ENCODE data around the gene SF3B2. TPM values are rescaled to one million over a fixed set of nuclear protein-coding genes. Genes with fewer than 3 reads are reported as not detected.

Gene SF3B2
- polyA plus RNA-seq, 3 donors = 32.1 to 107 (median 52.6) TPM

DNA sequence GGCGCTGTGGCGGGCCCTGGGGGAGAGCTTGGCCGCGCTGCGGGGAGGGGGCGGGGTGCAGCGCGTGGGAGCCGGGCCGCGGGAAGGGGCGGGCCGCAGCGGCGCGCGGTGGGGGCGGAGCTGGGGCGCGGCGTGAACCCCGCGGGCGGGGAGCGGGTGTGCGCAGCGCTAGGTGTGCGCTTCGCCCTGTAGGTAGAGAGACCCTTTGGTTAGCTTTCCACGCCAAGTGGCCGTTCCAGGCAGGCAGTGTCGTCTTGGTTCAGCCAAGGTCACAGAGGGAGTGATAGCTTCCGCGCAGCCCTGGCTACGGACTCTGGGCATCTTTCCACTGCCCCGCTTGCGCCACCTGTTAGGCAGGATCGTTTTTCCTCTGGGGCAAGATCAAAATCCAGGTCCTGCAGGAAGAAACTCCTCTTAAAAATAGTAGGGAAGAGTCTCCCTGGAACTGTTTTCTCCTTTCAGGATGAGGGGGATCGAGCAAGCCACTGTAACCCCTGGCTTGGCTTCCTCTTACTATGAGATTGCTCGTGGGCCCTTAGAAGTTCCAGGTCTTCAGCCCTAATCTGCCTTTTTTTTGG is 49.4 kb upstream of the SF3B2 start:
- peak overlapping the region; percentile 97 to 98 for H3K4me3 Mint-ChIP-seq
- H3K4me1 ChIP-seq (ENCODE audit: control insufficient read depth in 1 of 2, insufficient read depth in 2 of 2, low read length in 2 of 2) = peaks cover 16 to 27% of the 10 kb centered on the region in 2 donors
- no peak for DNase-seq
- peak overlapping the region; percentile 62 to 97 (median 95) for H3K4me3 ChIP-seq (replicated peaks in 1 of 3; ENCODE audit: low read depth in 2 of 3, low read length in 3 of 3)
- peaks cover 28% of the 10 kb centered on the region for H4K20me1 ChIP-seq (ENCODE audit: insufficient read depth, low read length)
- under 1% methylated on average over 37 of the region's 40 CpGs for WGBS (ENCODE audit: insufficient coverage)
- H3K4me1 Mint-ChIP-seq = peaks cover 18% of the 10 kb centered on the region
- intact Hi-C loops (cut with micrococcal nuclease) = loop anchor here (2.0 to 5.0 kb wide), 3 partner anchors 20 to 40 kb away; partner anchors contain the start of gene SART1 (in 1 of the 2)
- peak overlapping the region; percentile 89 for H3K4me2 ChIP-seq (replicated peaks; ENCODE audit: extremely low read depth, low read length, poor library complexity, severe bottlenecking)
- no peaks in the 10 kb centered on the region for H3K27me3 ChIP-seq (ENCODE audit: control insufficient read depth in 2 of 2, insufficient read depth in 2 of 2, low read length in 2 of 2)
- H3K27ac ChIP-seq (ENCODE audit: low read depth in 1 of 2, low read length in 2 of 2) = peak overlapping the region; percentile 92 to 95
- H3K9ac ChIP-seq (ENCODE audit: insufficient read depth, low read length, poor library complexity, severe bottlenecking) = peak overlapping the region; percentile 86
- H2AFZ ChIP-seq (ENCODE audit: insufficient read depth, low read depth, low read length, poor library complexity, severe bottlenecking) = peak overlapping the region; percentile 93
- TF ChIP-seq, protein P1, sequence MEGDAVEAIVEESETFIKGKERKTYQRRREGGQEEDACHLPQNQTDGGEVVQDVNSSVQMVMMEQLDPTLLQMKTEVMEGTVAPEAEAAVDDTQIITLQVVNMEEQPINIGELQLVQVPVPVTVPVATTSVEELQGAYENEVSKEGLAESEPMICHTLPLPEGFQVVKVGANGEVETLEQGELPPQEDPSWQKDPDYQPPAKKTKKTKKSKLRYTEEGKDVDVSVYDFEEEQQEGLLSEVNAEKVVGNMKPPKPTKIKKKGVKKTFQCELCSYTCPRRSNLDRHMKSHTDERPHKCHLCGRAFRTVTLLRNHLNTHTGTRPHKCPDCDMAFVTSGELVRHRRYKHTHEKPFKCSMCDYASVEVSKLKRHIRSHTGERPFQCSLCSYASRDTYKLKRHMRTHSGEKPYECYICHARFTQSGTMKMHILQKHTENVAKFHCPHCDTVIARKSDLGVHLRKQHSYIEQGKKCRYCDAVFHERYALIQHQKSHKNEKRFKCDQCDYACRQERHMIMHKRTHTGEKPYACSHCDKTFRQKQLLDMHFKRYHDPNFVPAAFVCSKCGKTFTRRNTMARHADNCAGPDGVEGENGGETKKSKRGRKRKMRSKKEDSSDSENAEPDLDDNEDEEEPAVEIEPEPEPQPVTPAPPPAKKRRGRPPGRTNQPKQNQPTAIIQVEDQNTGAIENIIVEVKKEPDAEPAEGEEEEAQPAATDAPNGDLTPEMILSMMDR (IDR thresholded peaks at IDR 0.05) = no peak
- peaks cover 34 to 53% of the 10 kb centered on the region in 2 donors for H3K36me3 ChIP-seq (replicated peaks in 1 of 2; ENCODE audit: control insufficient read depth in 1 of 2, insufficient read depth in 2 of 2, low read length in 2 of 2)
- H3K27me3 Mint-ChIP-seq (ENCODE audit: low read depth in 3 of 3) = no peaks in the 10 kb centered on the region
- no peaks in the 10 kb centered on the region for H3K9me3 Mint-ChIP-seq
- H3K27ac Mint-ChIP-seq = peak overlapping the region; percentile 98 to 100 (median 100)
- no peaks in the 10 kb centered on the region for H3K9me3 ChIP-seq (replicated peaks in 1 of 2; ENCODE audit: control insufficient read depth in 1 of 2, insufficient read depth in 1 of 2, low read length in 2 of 2)
- peaks cover 45% of the 10 kb centered on the region for H3K79me2 ChIP-seq (ENCODE audit: insufficient read depth, low read length)
- H3K36me3 Mint-ChIP-seq = peaks cover 36 to 57% of the 10 kb centered on the region in 2 donors

- Histone ChIP-seq H3K4me1 (ENCODE audit: control insufficient read depth in 1 of 2, insufficient read depth in 2 of 2, low read length in 2 of 2) (peaks cover 16 to 27% of the 10 kb centered on the region in 2 donors), H3K36me3 (replicated peaks in 1 of 2; ENCODE audit: control insufficient read depth in 1 of 2, insufficient read depth in 2 of 2, low read length in 2 of 2) (peaks cover 30 to 48% of the 10 kb centered on the region in 2 donors), H3K79me2 (ENCODE audit: insufficient read depth, low read length) (peaks cover 45% of the 10 kb centered on the region), H4K20me1 (ENCODE audit: insufficient read depth, low read length) (peaks cover 25% of the 10 kb centered on the region), H3K9ac (ENCODE audit: insufficient read depth, low read length, poor library complexity, severe bottlenecking) (peak overlapping the region; percentile 86), H3K27me3 (ENCODE audit: control insufficient read depth in 2 of 2, insufficient read depth in 2 of 2, low read length in 2 of 2) (no peaks in the 10 kb centered on the region), H3K4me3 (replicated peaks in 1 of 3; ENCODE audit: low read depth in 2 of 3, low read length in 3 of 3) (peak overlapping the region in 2 of 3 experiments; percentile 95 to 97), H3K4me2 (replicated peaks; ENCODE audit: extremely low read depth, low read length, poor library complexity, severe bottlenecking) (peak overlapping the region; percentile 89), H3K27ac (ENCODE audit: low read depth in 1 of 2, low read length in 2 of 2) (peak overlapping the region in 1 of 2 donors; percentile 92), H3K9me3 (replicated peaks in 1 of 2; ENCODE audit: control insufficient read depth in 1 of 2, insufficient read depth in 1 of 2, low read length in 2 of 2) (no peaks in the 10 kb centered on the region), H2AFZ (ENCODE audit: insufficient read depth, low read depth, low read length, poor library complexity, severe bottlenecking) (peak overlapping the region; percentile 93)
- Mint-ChIP-seq H3K27ac (peak overlapping the region in 6 of 7 donors; percentile 66 to 98 (median 87)), H3K27me3 (ENCODE audit: low read depth in 3 of 3) (peaks cover 0 to 2% (median 0%) of the 10 kb centered on the region in 3 donors), H3K4me3 (peak overlapping the region; percentile 97 to 98), H3K36me3 (peaks cover 30 to 52% of the 10 kb centered on the region in 2 donors), H3K4me1 (peaks cover 18% of the 10 kb centered on the region), H3K9me3 (no peaks in the 10 kb centered on the region)
- WGBS (ENCODE audit: insufficient coverage) = 73% methylated on average over 5 of the region's 6 CpGs
- intact Hi-C loops (cut with micrococcal nuclease) = loop anchor here (2.0 to 5.0 kb wide), 3 partner anchors 20 to 41 kb away; partner anchors contain the start of gene SART1 (in 1 of the 2)
- TF ChIP-seq, protein P1 (IDR thresholded peaks at IDR 0.05) = no peak
- DNase-seq = no peak
Measured at GRCh38 chr11:66003291-66003690, 48.9 kb upstream of the SF3B2 start.

Data from CD14-positive monocyte (primary cell).